ENCODE results near the gene PRR5L. TPM values are rescaled to one million over a fixed set of nuclear protein-coding genes. Genes with fewer than 3 reads are reported as not detected.

The PRR5L gene
- total and polyA plus RNA-seq, 9 of the 15 experiments (the other 6 are each of a cell fraction or from before 2014, with no cell fraction given), result 0.11 to 0.60 (median 0.36) TPM; not detected in 2

GRCh38 chr11:36289226-36289852 is 6.7 kb upstream of the PRR5L start, which contains the start of gene COMMD9 (continued):
- no peak for TF ChIP-seq TCF7L2 (IDR thresholded peaks at IDR 0.05; ENCODE audit: low read depth, low read length)
- peak; percentile 59; the same call in 1 of the 2 replicates for TF ChIP-seq SP1 (CRISPR knock-in tag; IDR thresholded peaks at IDR 0.05)
- peak; percentile 8 for TF ChIP-seq ZBTB33 (CRISPR knock-in tag; IDR thresholded peaks at IDR 0.05)
- peak; percentile 99 for TF ChIP-seq HCFC1 (IDR thresholded peaks at IDR 0.05; ENCODE audit: low read depth, low read length)
- TF ChIP-seq ERF (CRISPR knock-in tag; IDR thresholded peaks at IDR 0.05), result no peak
- TF ChIP-seq GTF2B (IDR thresholded peaks at IDR 0.05; ENCODE audit: extremely low read depth, insufficient read length), result no peak
- TF ChIP-seq POLR2A (conservative IDR thresholded peaks at IDR 0.05), result peak; percentile 78
- TF ChIP-seq ZNF511 (CRISPR knock-in tag; IDR thresholded peaks at IDR 0.05), result peak; percentile 43; the same call in 1 of the 2 replicates
- TF ChIP-seq RAD51 (IDR thresholded peaks at IDR 0.05; ENCODE audit: borderline replicate concordance, low read depth), result peak; percentile 99
- TF ChIP-seq MGA (IDR thresholded peaks at IDR 0.05), result peak; percentile 44; the same call in 1 of the 2 replicates

All from K562 (cell line).